Stimulated activated CD4-positive, alpha-beta T cell treated with anti-CD3 and anti-CD28 coated beads, Interleukin-15, amount 100 ng/mL, for 24 hours (primary cell): ENCODE results near the gene CADPS2.

ENCODE experiments used
- DNase-seq: peaks from one replicate; pipeline ENCODE4 v3.0.0-alpha.2; 2020

The CADPS2 gene

DNA sequence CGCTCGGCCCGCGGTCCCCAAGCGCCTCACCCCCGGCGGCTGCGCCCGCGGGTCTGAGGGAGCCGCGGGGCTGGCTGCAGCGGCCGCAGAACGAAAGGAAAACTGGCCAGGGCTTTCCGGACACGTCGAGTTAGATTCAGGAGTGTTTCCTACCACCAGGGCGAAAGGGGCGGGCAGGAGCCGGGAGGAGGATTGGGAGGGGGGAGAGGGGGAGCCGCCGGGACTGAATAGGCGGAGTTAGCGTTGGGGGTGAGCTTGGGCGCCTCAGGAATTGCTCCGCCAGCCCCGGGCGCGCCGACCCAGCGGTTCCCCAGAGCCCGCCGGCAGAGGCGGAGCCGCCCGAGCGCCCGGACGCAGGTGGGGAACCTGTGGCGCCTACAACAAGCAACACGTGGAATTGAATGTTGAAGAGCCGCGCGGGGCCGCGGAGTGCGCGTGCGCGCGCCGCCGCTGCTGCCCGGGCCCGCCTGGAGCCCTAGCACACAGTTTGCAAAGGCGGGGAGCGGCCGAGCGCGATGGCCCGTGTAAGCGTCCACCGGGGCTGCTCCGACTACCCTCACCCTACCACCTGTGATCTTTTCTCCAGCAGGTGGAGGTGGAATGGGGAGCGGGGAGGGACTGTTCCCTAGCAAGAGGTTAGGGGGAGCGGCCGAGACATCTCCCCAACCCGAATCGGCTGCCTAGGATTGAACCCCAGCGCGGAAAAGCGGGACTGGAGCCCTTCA lies at the start of gene CADPS2:
CADPS2 (minus strand) TSS at position 104 of the 725 bp plus-strand sequence. CDS start 123 bp downstream, outside the sequence.
- DNase-seq = peak; percentile 41

DNA sequence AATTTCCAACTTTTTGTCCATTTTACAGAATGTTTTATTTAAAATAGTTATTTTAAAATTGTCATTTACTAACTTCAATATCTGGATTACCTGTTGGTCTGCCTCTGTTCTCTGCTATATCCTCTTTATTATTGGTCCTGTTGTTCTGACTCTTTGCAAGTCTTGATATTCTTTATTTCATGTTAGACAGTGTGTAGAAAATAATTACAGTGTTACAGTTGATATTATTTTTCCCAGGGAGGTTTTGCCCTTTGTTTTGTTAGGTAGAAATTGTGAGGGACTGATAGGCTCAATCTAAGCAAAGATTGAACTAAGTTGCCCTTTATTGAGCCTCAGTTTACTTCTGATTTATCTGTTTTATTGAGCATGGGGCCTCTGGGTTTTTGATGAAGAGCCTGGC lies 49.4 kb upstream of the CADPS2 start:
- DNase-seq = no peak

DNA sequence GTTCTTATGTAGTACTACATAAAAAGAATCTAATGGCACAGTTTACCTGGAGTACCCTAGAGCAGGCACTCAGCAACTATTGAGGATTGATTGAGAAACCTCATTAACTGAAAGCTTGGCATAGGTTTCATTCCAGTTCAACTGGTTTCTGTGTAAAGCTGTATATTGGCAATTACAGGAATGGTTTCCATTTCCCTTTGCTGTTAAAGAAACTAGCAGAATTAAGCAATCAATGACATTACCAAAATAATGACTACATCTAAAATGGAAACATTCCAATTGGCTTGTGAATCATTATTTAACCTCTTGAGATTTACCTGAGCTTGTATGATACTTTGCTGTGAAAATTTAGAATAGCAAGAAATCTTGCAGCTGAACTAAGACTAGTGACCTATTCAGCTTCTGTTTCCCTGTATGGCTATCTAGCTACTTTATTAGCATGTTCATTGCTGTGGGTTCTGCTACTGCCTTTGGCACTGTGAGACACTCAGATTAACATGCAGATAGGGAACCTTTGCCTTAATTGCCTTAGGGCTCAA lies 33.5 kb upstream of the CADPS2 start:
- DNase-seq = no peak

DNA sequence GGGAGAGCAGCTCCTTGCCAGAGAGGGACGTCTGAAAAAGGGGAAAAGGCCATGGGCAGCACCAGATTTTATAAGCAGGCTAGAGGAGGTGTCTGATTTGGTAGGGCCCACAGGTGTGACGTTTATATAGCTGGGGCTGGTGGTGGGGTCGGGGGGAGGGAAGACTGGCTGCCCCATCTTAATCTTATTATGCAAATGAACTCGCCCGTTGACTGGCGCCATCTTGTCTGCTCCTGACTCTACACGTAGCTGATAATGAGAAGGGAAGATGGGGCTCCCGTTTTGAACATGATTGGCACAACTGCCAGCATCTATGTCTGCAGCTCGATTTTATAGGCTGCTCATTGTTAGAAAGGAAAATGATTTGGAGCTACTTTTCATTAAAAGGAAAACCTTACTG lies 28.6 kb upstream of the CADPS2 start:
- DNase-seq = no peak

DNA sequence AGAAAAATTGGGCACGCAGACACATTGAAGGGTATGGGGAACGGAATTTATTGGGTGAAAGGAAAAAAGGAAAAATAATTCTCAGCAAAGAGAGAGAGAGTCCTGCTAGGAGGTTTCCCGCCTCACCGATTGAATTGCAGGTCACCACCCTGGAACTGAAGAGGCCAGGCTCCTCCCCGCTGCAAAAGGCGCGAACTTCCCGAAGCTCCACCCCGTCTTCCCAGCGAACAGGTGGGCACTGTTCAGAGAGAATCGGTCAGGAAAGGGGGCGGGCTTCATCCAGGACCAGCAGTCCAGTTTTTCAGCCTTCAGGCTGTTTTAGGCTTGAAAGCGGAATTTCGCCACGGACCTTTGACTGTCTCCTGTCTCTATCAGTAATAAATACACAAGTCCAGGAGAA lies 27.3 kb upstream of the CADPS2 start:
- no peak for DNase-seq

DNA sequence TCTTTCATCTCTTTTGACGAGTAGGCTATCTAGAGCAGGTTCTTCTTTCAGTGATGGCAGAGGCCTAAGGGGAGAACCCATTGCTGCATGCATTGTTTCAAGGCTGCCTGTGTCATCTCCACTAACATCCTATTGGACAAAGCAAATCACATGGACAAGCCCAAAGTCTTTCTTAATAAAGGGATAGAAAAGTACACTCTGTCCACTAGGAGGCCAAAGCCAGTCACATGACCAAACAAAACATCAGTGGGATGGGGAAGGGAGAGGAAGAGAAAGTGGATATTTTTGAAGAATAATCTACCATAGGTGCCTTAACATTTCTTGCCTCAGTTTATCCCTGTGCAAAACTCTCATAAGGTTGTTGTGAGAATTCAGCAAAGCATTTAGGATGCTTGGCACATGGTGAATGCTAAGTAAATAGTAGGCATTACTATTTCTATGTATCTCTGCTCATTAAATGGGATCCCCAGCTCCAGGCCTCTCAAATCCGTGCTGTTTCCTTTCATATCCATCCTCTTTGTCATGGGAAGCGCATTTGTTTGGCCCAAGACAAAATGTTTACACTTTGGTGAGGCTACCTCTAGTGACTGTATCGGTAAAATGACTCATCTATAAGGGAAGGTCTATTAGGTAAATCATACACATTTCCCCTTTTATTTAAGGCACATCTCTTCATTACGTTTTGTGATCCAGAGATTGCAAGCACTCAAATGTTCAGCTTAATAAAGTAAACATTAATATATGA lies 16.7 kb upstream of the CADPS2 start:
- DNase-seq = no peak

DNA sequence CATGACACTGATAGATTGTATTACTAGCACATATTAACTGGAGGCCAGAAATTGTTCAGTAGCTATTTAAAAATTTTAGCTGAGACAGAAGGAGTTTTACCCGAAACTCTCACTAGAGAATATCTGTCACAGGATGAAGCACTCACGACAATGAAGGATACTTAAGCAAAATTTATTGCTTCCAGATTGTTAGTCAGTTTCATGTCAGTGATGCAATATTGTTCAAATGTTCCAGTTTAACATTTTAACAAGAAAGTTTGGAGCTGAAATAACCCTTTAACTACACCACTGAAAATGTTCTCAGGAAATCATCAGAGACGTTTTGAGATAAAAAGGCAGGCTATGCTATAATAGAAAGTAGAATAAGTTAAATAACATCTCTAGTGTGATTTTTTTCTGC lies 15.0 kb upstream of the CADPS2 start:
- DNase-seq = no peak

DNA sequence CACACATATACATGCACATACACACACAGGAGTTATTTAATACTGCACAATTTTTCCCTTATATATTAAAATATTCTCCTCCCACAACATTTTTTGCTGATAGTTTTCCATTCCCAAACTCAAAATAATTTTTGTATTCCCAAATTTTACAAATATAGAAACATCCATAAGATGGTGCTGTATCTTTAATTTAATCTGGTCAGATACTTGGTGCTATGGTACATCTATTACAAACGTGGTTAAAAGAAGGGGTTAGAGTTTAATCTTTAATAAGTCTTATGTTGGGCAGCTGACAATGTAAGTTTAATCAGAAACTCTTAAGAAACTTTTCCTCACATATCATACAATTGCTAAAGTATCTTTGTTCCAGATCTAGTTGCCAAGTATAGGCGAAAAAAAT lies 10.2 kb upstream of the CADPS2 start:
- DNase-seq = no peak

DNA sequence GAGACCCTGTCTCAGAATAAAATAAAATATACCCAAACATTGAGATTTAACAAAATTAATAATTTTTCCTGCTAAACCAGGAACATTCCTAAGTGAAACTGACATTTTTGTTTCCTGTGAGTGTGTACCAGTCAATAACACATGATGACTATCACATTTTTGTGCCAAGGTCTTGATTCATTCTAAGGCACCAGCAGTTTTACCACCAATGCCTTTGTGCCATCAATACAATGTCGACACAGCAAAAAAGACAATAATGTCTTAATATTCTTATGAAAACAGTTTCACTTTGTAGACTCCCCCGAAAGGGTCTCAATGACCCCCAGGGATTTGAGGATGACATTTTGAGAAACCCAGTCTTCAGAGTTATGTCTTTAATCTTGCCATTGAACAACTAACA lies 7.2 kb upstream of the CADPS2 start:
- no peak for DNase-seq

DNA sequence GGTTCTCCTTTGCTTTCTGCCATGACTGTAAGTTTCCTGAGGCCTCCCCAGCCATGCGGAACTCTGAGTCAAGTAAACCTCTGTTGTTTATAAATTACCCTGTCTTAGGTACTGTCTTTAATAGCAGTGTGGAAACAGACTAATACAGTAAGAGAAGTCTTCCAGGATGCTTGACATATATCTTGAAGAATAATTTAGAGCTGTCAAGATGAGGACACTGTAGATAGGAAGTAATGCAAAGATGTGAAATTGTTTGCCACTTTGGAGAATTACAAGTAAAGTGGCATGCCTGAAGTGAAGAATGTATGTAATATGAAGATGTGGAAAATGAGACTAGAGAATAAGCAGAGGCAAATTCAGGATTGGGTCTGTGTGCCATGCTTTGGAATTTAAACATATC lies 2.9 kb upstream of the CADPS2 start:
- DNase-seq = no peak

DNA sequence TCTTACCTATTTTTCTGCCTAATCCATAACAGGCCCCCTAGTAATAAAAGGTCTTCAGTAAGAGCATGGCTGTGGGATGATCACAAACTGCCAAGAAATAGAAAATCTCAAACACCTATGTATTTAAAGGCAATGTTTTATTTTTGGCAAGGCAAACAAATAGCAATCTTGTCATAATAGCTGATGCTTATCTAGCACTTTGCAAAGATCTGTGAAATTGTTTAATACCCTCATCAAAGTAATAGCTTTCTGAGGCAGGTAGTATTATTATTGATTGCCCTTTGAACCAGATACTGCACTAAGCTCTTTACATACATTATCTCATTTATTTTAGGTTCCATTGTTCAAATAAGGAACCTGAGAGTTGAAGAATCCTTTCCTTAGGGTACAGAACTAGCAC lies 1.6 kb upstream of the CADPS2 start:
- no peak for DNase-seq

DNA sequence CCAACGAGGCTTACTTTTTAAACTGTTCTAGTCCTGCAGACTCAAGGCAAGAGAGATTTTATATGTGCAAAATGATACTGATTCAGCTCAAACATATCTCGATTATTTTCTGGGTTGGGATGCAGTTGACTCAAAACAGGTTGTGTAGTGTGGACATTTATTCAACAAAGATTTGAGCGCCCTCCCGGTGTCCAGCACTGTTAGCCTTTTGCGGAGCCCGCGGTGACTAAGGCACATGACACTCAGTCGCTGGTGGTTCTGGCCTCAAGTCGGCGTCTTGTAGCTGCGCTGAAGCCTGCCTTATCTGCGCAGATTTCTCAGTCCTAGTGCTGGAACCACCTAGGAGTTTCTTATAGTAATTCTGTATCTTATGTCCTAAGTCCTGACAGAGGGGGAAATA lies 938 bp upstream of the CADPS2 start:
- no peak for DNase-seq

DNA sequence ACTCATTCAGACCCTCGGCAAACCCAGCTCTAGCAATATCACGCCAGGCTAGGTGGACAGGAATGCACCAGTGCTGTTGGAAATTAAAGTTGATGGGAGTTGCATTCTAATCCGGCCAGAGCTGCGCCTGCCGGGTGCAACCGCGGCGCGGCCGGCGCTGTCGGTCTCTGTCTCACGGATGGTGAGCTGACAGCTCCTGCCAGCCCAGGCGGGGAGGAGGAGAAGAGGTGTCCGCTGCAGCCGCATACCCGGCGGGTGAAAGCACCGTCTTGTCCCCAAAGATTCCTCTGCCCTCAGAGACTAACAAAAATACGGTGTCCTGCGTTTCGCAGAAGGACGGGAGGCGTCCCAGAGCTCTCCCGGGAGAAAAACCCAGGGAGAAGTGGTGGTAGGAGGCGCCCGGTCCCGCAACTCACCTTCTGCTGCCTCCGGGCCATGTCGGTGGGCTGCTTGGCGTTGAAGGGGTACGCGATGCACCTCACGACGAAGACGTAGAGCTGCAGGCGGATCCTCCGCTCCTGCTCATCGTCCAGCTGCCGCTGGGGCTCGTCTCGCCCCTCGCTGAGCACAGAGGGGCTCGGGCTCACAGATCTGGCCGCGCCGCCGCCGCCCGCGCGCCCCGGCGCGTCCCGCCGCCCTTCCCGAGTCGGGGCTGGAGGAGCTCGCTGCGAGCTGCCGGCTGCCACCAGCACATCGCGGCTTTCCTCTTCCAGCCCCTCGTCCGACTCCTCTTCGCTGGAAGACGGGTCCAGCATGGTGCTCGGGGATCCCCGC lies 490 bp downstream of the CADPS2 start:
- DNase-seq = peak; percentile 7

DNA sequence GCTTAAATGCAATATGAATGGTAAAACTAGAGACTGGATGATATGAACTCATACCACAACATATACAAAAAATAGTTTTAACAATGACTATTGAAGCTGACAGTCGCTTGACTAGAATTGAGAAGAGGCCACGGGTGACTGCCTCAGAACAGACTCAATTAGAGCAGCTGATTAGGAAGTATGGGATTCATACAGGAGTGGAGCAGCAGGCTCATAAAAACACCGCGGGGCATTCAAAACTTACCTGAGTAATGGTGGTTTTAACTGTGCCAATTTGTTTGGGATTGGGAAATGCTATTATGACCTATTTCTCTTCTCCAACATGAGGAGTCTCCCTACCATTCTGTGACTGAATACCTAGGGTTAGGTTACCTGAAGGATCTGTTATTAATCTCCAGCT lies 2.1 kb downstream of the CADPS2 start:
- no peak for DNase-seq

DNA sequence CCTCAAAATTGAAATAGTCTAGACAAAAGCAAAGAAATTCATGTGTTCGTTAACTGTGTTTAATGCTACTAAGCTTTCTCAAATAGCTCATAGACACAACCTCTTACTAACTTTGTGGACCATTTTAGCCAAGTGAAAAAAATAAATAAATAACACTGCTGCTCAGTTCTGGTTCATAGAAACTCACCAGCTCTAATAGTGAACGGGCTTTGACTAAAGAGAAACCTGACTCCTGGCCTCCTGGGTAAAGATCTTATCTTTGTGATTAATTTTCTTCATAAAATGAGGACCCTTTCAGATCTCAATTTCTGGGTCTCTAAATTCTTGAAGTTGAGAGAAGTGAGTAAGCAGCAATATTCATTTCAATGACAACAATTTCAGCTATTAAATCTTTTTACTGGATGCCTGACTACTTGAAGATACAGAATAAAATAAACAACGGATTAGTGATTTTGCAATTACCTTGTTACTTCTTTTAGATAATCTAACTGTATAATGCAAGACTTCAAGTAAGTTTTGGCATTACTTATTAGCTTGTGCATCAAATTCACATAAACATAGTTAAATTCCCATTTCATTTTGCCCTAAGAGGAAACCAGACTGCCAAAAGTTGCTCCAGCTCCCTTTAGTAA lies 3.1 kb downstream of the CADPS2 start:
- DNase-seq = no peak

DNA sequence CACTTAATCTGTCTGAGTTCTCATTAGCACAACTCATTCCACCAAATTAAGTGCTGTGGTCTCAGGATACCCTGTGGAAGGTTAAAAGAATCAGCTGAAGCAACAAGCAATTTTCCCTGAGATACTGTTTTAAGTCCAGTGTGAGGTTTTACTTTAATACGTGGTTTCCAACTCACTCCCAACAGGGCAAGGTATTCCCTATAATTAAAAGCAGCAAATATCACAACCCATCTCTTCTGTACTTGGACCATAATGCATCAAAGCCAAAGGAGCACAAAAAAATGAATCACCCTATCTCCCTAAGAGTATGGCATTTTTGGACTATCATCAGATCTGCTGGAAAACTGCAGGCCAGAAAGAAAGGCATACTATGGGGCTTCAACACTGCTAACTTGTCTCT lies 4.9 kb downstream of the CADPS2 start:
- DNase-seq = no peak

DNA sequence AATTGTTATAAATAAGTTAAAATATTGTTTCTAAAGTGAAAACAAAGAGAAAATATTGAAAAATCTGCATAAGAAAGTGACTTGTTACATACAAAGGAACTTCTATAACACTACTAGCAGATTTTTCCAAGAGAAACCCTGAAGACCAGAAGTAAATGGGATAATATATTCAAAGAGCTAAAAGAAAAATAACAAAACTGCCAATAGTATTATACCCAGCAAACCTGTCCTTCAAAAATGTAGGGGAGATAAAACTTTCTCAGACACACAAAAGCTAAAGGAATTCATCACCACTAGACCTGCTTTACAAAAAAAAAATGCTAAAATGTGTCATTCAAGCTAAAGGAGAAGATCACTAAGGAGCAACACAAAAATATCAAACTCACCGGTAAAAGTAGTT lies 17.0 kb downstream of the CADPS2 start:
- no peak for DNase-seq

DNA sequence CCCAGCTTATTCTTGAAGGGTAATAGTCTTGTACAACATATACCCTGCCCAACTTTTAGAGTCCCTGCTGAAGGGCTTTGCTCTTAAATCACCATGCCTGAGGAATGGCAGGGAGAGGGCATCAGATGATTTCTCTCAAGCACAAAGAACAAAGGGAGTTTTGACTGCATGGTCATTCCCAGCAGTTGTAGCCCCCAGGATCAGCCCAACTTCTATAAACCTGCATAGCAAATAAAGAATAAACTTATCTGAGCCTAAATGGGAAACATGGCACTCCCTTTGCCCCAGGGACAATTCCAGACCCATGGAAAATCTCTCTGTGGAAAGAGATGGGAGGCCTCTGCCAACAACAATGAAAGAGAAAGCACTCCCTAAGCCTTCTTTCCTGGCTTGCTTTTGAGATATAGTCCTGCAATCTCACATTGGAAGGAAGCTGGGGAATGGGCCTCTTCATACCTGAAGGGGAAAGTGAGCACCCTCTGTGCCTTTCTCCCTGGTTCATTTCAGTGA lies 18.7 kb downstream of the CADPS2 start:
- DNase-seq = no peak

DNA sequence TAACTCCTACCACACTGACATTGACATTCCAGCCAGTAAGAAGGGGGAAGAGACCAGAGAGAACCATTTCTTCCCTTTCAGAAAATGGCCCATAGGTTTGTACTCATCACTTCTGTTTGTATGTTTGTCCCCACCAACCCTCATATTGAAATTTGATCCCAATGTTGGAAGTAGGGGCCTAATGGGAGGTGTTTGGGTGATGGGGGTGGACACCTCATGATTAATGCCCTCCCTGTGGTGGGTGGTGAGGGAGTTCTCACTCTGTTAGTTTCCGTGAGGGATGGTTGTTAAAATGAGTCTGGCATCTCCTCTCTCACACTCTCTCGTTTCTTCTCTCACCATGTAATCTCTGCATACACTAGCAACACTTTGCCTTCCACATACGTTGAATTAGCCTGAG lies 21.4 kb downstream of the CADPS2 start:
- no peak for DNase-seq

DNA sequence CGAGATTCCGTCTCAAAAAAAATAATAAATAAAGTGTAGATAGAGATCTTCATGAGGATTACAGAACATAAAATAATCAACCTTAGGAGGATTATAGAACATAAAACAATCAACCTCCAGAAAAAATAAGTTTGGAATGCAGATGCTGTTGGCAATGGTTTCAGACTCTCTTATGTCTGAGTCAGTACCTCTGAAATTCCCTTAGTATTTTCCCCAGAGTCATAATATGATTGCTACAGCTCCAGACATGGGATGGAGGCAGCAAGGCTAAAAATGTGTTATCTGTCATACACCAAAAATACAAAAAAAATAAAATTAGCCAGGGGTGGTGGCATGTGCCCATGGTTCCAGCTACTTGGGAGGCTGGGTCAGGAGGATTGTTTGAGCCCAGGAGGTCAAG lies 22.2 kb downstream of the CADPS2 start:
- no peak for DNase-seq

DNA sequence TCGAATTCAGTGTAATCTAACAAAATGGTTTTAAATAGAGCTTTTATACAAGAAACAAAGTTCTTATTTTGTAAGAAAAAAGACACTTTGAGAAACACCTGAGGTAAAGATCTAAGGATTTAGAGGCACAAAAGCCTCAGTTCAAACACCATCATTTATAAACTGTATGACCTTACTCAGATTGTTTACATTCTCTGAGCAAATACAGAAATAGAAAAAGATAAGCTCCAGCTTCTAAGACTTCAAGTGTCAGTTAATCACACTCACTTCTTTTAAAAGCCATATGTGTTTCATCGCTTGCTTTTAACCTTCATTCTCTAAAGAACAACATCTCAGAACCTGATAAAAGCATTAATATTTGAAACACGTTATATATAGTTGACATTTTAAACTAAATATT lies 27.9 kb downstream of the CADPS2 start:
- no peak for DNase-seq

DNA sequence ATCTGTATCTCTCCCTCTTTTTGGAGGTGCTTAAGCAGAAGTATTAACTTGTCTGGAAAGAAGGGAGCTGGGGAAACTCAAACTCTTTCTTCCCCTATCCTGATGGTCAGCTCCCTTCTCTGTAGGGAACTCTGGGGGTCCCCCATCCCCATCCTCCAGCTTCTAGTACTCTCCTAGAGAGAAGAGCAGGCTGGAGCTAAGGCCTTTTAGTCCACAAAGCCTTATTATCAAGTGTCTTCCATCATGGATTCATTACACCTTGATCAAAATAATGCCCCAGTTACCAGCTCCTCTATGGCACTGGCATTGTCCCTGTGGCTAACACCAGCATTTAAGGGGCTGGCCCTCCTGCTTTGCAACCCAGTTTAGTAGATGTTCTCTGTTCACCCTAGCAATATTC lies 35.7 kb downstream of the CADPS2 start:
- DNase-seq = no peak

DNA sequence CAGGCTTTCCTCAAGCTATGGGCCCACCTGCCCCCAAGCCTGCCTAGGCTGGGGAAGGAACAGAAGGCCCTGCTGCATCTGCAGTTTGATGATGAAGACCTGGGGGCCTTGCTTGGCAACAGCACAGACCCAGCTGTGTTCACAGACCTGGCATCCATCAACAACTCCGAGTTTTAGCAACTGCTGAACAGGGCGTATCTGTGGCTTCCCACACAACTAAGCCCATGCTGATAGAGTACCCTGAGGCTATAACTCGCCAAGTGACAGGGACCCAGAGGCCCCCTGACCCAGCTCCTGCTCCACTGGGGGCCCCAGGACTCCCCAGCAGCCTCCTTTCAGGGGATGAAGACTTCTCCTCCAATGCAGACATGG lies 36.3 kb downstream of the CADPS2 start:
- DNase-seq = no peak
